Tibial artery (tissue), 4 donors: Measurements from ENCODE around the gene CAPZB.

ENCODE experiments used
- DNase-seq, 2 donors: peaks; one replicate each; pipeline ENCODE4 v3.0.0-alpha.2; 2019
- H3K27ac ChIP-seq, 2 donors: fragments of 200-600 bp; sonication (generic) in 1 of 2; 1 replicate in 1 of 2; 2 replicates in 1 of 2; pipeline ENCODE4 v1.5.1; 2018 to 2019; ENCODE audit warnings: mild to moderate bottlenecking in 1 of 2
- H3K27me3 ChIP-seq, 2 donors: fragments of 200-600 bp; sonication (generic) in 1 of 2; one replicate each; pipeline versions ENCODE4 v1.5.1 to v1.6.0; 2016 to 2019
- H3K36me3 ChIP-seq, 3 donors: fragments of 200-600 bp; sonication (generic) in 2 of 3; one replicate each; pipeline ENCODE4 v1.5.1; 2016 to 2019; ENCODE audit warnings: mild to moderate bottlenecking in 2 of 3
- H3K4me1 ChIP-seq, 4 donors: fragments of 200-600 bp; sonication (generic) in 2 of 4; 1 replicate in 3 of 4; 2 replicates in 1 of 4; pipeline ENCODE4 v1.5.1; 2016 to 2019
- H3K4me3 ChIP-seq, 2 donors: fragments of 200-600 bp; sonication (generic) in 1 of 2; 1 replicate in 1 of 2; 2 replicates in 1 of 2; pipeline ENCODE4 v1.5.1; 2018 to 2019; ENCODE audit warnings: mild to moderate bottlenecking in 2 of 2
- H3K9me3 ChIP-seq, 3 donors: fragments of 200-600 bp; sonication (generic) in 1 of 3; one replicate each; pipeline ENCODE4 v1.5.1; 2016 to 2019
- CTCF ChIP-seq, 2 experiments: fragments of 200-600 bp in 1 of 2; fragments of 450-650 bp in 1 of 2; IDR thresholded peaks; one replicate each; pipeline ENCODE4 v1.5.1; 2017 to 2019; ENCODE audit warnings: antibody characterized with exemption in 2 of 2, mild to moderate bottlenecking in 1 of 2, moderate library complexity in 1 of 2
- intact Hi-C: fragments of 100-400 bp; cut with DNase I; formaldehyde crosslinking; loops from one replicate; pipeline ENCODE4 v1.15.0; 2023; ENCODE audit warnings: low total_unique reads

The CAPZB gene

DNA sequence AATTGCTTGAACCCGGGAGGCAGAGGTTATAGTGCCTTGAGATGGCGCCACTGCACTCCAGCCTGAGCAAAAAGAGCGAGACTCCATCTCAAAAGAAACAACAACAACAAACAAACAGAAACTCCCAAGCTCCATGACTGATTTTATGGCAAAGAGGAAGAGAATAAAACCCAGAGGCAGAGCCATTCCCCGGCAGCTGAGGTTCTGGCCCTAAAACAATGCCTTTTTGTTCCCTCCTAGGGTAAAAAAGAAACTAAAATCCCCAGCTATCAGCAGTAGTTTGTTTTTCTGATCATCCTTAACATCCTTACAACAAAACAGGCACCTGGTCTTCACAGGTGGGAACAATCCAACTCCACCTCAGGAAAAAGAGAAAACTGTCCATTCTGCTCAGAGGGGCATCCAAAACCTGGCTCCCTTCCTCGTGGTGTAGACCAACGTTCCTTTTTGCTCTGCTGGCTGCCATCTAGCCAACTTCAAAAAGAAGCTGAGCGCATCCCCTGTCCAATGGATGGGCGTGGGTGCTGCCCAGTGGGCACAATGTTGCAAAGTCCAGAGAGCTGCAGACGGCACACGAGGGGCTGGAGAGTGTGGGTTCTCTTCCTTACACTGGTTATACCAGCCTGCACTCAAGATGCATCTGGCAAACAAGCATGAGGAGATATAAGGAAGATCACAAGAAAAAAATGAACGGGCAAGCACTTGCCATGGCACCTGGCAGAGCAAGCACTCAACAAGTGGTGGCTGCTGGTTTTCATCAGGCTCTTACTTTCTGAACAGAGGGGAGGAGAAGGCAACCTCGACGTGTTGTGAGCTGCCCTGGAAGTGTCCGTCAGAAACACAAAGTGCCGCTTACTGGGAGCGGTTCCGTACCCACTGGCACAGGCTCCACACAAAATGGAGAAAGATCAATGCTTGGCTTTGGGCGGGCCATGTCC lies 118.5 kb downstream of the CAPZB start:
- Histone ChIP-seq H3K9me3 (no peaks in the 10 kb centered on the region), H3K27me3 (no peaks in the 10 kb centered on the region), H3K27ac (no peak overlapping the region), H3K36me3 (peaks cover 0 to 11% (median 8%) of the 10 kb centered on the region in 3 donors), H3K4me1 (peaks cover 0 to 45% (median 22%) of the 10 kb centered on the region in 4 donors), H3K4me3 (no peak overlapping the region)
- DNase-seq: no peak
- intact Hi-C loops: no loop called here
- no peak for TF ChIP-seq CTCF (IDR thresholded peaks at IDR 0.05)

DNA sequence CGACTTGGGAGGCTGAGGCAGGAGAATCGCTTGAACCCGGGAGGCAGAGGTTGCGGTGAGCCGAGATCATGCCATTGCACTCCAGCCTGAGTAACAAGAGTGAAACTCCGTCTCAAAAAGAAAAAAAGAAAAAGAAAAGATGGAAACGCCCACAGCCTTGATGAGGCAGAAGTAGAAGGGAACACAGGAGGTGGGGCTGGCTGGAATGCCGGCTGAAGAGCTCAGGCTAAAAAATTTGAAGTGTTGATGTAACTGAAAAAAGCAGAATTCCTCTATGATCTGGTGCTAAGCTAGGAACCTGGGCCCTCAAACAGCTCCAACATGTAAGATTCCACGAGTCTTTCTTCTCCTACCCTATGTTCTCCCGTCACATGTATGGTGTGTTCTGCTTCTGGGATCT lies 119.6 kb downstream of the CAPZB start:
- H3K9me3 ChIP-seq: no peaks in the 10 kb centered on the region
- TF ChIP-seq CTCF (IDR thresholded peaks at IDR 0.05): no peak
- H3K27me3 ChIP-seq: no peaks in the 10 kb centered on the region
- DNase-seq: no peak
- H3K27ac ChIP-seq: no peak overlapping the region
- peaks cover 0 to 8% (median 0%) of the 10 kb centered on the region in 3 donors for H3K36me3 ChIP-seq
- H3K4me3 ChIP-seq: no peak overlapping the region
- intact Hi-C loops: no loop called here
- peaks cover 0 to 53% (median 25%) of the 10 kb centered on the region in 4 donors for H3K4me1 ChIP-seq

DNA sequence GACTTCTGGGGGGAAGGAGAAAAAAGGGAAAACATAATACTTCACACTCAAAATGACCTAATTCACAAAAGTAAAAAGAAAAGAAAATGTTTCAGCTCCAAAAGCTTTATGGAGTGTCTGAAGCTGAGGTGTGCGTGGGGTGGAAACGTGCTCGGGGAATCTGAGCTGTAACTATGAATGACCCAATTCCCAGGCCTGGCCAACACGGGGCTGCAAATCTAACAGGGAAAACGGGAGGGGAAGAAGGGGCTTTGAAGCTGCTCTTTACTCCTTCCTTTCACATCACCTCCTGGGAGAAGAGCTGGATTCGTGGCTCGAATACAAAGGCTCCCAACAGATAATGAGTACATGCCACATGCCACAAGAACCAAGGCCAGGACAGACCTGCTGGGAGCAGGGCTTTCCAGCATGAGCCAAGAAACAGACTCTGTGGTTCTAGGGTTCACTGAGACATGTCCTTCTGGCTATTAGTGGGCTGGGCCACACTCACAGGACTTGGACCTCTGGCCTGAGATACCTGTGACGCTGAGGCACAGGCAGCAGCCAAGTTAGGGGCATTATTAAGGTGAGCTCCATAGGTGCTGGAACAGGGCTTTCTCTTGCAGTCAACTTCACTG lies 121.7 kb downstream of the CAPZB start:
- Histone ChIP-seq H3K27me3 (no peaks in the 10 kb centered on the region), H3K4me3 (no peak overlapping the region), H3K27ac (no peak overlapping the region), H3K4me1 (peaks cover 0 to 56% (median 24%) of the 10 kb centered on the region in 4 donors), H3K9me3 (no peaks in the 10 kb centered on the region), H3K36me3 (peaks cover 0 to 8% (median 0%) of the 10 kb centered on the region in 3 donors)
- DNase-seq: no peak
- TF ChIP-seq CTCF (IDR thresholded peaks at IDR 0.05): no peak
- intact Hi-C loops: no loop called here

DNA sequence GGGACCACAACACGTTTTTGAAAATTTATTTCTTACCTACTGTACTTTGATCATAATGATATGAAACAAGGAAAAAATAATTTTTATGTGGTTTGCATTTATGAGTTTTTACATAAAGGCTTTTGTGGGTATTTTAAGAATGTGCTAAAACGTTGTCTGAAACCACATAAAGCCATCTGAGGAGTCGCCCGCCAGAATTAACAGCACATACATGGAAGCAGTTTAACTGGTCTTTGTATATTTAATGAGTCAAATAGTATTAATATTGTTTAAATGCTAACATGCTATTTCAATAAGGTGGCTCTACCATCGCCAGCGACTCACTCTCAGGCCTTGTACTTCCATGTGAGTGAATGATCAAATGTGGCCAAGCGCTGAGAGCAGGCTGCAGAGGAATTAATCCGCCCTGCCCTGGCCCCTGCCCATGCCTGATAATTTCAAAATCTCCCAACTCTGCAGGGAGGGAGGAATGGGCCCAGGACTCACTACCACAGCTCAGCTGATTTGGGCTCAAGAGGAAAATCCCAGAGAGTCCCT lies 123.7 kb downstream of the CAPZB start:
- DNase-seq: no peak
- no peak for TF ChIP-seq CTCF (IDR thresholded peaks at IDR 0.05)
- H3K27ac ChIP-seq: no peak overlapping the region
- H3K4me3 ChIP-seq: no peak overlapping the region
- intact Hi-C loops: no loop called here
- no peaks in the 10 kb centered on the region for H3K9me3 ChIP-seq
- H3K4me1 ChIP-seq: peaks cover 0 to 37% (median 16%) of the 10 kb centered on the region in 4 donors
- no peaks in the 10 kb centered on the region for H3K27me3 ChIP-seq
- peaks cover 1 to 17% (median 8%) of the 10 kb centered on the region in 3 donors for H3K36me3 ChIP-seq

DNA sequence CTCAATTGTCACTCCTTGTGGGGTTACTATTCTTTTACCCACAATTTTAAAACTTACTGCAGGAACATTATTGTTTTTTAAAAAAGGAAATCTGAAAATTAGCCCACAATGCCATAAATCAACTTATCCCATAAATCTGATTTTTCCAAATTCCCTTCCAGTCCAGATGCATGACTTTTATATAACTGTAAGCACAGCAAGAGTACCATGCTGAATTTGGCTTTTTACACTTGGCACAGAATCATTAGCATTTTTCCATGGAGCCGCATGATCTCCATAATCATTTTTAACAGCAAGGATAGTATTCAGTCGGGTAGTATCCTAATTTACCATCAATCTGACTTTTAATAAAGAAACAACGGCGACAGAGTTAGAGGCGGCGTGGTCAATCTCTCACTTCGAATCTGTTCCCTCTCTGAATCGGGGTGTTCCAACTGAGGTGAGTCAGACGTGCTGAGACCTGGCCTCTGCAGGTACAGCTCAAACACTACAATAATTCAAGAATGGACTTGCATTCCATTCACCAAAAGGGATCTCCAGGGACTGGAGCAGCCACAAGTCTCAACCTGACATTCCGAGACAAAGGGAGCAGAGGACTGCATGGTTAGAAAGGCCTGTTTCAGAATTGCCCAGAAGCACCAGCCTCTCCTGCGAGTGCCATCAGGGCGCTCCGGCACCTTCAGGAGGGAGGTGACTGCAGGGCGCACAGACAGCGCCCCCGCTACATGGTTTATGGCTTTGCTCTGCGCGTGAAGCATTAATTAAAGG lies 124.3 kb downstream of the CAPZB start:
- intact Hi-C loops: no loop called here
- no peak for TF ChIP-seq CTCF (IDR thresholded peaks at IDR 0.05)
- H3K27me3 ChIP-seq: no peaks in the 10 kb centered on the region
- H3K4me1 ChIP-seq: peaks cover 0 to 30% (median 14%) of the 10 kb centered on the region in 4 donors
- peaks cover 8 to 23% (median 15%) of the 10 kb centered on the region in 3 donors for H3K36me3 ChIP-seq
- H3K4me3 ChIP-seq: no peak overlapping the region
- H3K9me3 ChIP-seq: no peaks in the 10 kb centered on the region
- H3K27ac ChIP-seq: no peak overlapping the region
- DNase-seq: no peak
